ENCODE data around the gene TCP1.
"Not testable (repeated sequence)": the region's sequence is repeated elsewhere in the genome, so short reads cannot be mapped to it uniquely, and the experiment has no call there.

TCP1 gene

GRCh38 chr6:159789377-159790148 is at the start of gene TCP1:
Gene TCP1, minus strand, starts transcription at chr6:159789602. Its CDS starts 134 bp downstream, at chr6:159789468.
- peak; percentile 100 for DNase-seq

DNA sequence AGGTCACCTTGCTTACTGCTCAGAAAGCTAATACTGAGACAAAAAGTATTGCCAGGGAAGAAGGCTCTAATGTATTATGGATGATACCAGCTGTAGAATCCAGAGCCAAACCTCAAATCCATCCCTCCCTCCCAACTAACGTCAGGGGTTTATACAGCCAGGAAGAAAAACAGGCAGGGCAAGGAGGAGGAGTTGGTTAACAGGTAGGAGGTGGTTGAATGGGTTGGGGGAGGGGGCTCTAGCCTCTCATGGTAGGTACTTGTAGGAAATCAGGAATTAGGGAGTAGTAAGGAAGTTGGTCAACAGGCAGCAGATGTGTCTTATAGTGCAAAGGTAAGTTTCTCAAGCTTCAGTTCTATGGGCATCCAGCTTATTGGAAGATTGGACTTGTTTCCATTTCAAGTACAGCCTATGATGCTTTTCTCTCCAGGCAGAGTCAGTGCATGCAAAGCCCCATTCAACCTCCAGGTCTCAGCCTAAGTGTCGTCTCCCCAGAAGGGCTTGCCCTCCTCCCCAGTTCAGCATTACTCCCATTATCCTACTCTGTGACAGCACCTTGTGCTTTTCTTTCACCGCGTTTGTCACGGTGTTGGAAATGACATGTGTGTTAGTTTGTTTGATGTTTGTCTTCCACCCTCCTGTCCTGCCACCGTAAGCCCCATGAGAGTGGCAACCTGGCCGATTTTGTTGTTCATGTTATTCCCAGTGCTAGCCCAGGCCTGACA is 48.8 kb upstream of the TCP1 start:
- no peak for DNase-seq

GRCh38 chr6:159837511-159837910 is 48.1 kb upstream of the TCP1 start:
- DNase-seq = no peak

GRCh38 chr6:159836718-159837490 is 47.5 kb upstream of the TCP1 start:
- no peak for DNase-seq

- no peak for DNase-seq
Observed at GRCh38 chr6:159833997-159834603, 44.7 kb upstream of the TCP1 start.

DNA sequence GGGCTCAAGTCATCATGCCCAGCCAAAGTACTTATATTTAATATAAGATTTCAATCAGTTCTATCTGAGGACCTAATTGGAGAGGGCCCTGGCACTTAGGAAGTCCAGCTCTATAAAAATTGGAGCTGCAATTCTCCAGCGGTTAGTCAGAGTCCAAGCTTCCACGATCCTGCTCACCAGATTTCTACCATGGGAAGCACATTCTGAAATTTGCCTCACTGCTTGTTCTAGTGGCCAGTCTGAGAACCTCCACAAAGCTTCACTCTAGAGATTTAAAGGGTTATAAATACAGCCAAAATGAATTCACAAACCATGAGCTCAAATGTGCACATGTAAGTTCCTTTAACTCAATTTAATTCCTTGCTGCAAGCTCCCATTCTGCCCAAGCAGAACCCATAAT is 44.2 kb upstream of the TCP1 start:
- no peak for DNase-seq

- no peak for DNase-seq
Observed at GRCh38 chr6:159832946-159833345, 43.5 kb upstream of the TCP1 start.

DNA sequence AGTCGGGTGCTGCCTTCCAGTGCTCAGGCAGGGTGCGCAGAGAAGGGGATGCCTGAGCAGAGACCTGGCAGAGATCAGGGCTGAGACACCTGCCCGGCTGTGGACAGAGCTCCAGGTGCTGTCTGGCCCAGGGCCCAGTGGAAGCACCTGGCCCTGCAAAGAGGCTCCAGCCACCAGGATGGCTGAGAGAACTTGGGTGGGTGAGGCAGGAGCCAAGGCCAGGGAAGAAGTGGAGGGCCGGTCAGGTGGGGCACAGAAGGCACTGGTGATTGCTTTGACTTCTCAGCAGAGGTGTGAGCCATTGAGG is 41.9 kb upstream of the TCP1 start:
- peak; percentile 82 for DNase-seq

DNA sequence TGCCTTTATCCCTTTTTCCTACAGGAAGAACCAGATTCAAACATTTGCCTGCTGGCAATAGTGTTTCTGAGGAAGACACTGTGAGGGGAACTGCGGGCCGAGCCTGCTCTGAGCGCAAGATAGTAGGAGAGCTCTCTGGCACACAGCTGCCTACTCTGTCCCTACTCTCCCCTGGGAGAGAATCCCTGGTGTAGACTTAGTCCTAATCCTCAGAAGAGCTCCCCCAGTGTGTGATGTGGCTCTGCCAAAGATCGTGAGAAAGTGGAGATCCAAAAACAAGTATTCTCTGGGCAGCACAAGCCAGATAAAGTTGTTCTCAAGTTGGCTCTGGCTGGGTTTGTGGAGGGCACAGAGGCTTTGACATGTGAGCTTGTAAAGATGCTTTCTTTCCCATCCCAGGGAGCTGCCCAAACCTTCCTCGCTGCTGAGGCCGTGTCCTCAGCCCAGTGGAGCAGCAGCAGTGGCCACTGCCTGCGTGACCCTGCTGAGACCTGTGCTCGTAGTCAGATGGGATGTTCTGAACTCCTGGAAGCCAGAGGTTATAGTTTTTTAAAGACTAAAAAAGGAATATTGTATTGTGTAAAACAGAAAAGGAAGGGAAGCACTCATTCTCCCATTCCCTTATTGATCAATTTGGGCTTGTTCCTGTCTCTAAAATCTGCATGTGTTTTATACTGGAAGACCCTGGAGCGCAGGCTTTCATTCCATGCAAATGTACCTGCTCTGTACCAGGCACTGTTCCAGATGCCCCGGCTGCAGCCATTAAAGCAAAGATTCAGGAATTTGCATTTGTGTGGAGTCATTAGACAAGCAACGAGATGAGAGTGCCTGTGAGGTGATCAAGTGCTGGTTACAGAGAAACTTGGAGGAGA is 41.3 kb upstream of the TCP1 start:
- DNase-seq = no peak

DNA sequence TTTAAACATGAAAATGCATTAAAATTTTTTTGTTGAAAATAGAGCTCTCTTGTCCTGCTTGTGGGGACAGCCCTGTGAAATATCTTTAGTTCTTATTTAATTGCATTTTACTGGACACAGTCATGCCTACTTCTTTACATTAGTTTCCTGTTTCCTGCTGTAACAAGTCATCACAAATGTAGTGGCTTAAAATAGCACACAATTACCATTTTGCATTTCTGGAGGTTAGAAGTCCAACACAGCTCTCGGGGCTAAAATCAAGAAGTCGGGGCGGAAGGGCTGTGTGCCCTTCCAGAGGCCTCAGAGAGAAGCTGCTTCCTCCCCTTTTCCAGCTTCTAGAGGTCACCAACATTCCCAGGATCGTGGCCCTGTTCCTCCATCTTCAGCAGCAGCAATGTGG is 40.1 kb upstream of the TCP1 start:
- no peak for DNase-seq

GRCh38 chr6:159828074-159828473 is 38.7 kb upstream of the TCP1 start:
- no peak for DNase-seq

GRCh38 chr6:159826968-159827647 is 37.7 kb upstream of the TCP1 start:
- no peak for DNase-seq

GRCh38 chr6:159826004-159826403 is 36.6 kb upstream of the TCP1 start:
- DNase-seq = no peak

DNA sequence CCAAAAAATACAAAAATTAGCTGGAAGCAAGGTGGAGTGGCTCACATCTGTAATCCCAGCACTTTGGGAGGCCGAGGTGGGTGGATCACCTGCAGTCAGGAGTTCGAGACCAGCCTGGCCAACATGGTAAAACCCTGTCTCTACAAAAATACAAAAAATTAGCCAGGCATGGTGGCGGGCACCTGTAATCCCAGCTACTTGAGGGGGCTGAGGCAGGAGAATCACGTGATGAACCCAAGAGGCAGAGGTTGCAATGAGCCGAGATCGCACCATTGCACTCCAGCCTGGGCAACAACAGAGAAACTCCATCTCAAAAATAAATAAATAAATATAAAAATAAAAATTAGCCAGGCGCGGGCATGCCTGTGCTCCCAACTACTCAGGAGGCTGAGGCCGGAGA is 35.3 kb upstream of the TCP1 start:
- DNase-seq = not testable (repeated sequence)

DNA sequence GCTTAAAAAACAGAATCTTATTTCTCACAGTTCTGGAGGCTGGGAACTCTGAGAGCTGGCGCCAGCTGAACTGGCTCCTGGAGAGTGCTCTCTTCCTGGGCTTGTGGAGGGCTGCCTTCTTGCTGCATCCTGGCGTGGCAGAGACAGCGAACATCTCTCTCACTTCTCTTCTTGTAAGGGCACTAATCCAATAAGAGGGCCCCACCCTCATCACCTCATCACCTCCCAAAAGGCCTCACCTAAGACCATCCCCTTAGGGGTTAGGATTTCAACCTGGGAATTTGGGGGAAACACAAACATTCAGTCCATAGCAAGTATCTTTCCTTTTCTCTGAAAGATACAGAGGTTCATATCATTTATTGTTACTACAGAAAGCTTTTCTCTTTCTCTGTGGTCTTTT is 34.6 kb upstream of the TCP1 start:
- DNase-seq = no peak

- no peak for DNase-seq
Observed at GRCh38 chr6:159821726-159822125, 32.3 kb upstream of the TCP1 start.

DNA sequence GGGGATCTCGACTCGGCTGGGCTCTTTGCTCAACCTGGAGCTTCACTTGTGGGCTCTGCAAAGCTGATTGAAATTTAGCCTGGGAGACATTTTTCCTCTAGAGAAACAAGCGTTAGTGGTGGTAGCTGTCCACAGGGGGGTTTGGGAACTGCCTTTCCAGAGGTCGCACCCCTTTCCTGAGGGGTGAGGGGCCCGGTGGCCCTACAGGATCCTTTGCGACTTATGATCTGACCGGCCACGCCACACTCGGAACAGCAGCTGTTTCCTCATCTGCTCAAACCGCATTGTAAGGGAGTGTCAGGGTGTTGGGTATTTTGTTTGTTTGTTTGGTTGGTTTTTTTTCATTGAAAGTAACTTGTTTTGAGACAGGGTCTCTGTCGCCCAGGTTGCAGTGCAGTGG is 31.7 kb upstream of the TCP1 start:
- DNase-seq = no peak

- DNase-seq = no peak
Observed at GRCh38 chr6:159819932-159820640, 30.7 kb upstream of the TCP1 start.

DNA sequence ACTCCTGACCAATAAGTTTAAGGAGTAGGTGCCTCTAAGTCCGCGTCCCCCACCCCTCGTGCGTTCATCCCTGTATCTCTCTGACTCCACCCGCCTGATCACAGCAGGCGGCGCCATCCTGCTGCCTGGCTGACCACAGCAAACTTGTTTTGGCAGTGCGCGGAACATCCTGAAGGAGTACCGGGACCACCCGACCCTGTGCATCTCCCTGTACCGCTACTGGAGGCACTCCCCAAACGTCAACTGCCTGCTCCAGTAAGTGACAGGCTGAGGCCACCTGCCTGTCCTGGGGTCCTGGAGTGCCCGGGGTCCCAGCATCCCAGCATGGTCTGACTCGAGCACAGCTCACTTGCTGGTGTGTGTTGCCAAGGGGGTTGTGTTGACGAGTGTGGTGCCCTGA is 29.7 kb upstream of the TCP1 start:
- DNase-seq = no peak

DNA sequence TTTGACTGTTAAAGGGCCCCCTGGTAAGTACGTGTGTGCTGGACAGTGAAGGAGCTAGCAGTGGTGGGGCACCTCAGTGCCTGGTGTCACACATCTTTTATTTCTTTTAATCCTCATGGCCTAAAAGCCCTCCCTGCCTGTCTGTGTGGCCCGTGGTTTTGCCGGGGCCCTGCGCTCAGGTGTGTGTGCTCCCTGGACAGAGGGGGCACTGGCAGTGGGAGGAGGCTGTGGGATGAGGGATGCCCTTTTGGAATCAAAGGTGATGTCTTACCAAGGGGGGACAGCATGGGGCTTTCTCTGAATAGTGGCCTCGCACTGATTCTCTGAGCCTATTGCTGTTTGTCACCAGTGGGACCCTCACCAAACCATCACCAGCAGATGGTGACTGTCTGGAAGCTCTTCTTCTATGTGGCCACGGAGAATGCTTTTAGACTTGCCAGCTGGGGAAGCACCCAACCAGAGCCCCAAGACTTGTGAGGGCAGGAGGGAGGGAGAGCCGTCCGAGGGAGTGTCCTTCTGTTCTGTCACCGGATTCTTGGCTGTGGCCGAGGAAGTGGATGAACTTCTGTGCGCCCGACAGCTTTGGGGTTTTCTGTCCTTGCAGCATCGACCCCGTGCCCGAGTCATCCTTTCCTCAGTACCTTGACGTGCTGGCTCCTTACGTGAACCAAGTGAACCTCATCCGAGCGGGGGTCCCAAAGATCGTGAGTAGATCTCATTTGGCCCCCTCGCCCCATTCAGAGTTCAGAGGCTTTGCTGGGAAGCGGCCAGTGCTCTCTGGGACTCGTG is 28.7 kb upstream of the TCP1 start:
- DNase-seq = no peak
